Embryonic facial prominence (tissue), 1 donor: ENCODE results near the gene MZT2A.
"Not testable (repeated sequence)": the region's sequence is repeated elsewhere in the genome, so short reads cannot be mapped to it uniquely, and the experiment has no call there.

Source experiments
- DNase-seq: peaks from one replicate; pipeline ENCODE4 v3.0.0-alpha.2; 2016; ENCODE audit errors: extremely low spot score

MZT2A gene

DNA sequence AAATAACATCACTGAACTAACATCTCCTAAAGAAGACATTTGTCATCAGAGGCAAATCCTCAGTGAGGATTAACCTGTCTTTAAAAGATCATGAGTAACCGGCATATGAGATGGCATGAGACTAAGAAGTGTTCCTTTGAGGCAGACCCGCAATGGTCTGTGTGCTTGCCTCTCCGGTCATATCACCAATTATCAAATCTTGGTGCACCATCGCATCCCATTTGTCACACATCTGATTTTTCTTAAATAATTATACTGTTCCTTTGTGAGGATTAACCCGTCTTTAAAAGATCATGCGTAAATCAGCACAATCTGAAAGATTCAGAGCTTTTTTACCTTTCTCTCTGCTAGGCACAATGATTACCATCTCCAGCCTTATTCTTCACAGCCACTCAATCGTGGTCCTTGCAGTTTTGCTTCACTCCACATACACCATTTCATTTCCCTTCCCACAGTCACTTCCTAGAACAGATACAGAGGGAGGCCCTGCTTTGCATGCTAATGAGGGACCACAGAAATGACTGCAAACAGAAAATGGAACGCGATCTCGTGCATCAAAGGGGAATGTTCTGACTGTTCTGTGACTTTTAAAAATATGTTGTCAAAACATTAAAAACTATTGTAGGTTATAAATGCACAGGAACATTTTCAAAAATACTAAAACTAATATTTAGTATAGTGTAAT lies 40.8 kb downstream of the MZT2A start:
- DNase-seq = not testable (repeated sequence)

DNA sequence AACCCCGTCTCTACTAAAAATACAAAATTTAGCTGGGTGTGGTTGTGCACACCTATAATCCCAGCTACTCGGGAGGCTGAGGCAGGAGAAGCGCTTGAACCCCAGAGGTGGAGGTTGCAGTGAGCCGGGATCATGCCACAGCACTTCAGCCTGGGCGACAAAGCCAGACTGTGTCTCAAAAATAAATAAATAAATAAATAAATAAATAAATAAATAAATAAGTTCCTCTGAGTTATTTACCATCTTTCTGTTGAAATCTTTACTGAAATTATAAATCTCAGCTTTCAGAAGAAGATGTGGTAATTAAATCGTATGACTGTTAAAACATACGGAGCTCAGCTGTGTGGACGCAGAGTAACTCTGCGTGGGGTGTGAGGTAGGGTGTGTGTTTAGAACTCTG lies 44.2 kb downstream of the MZT2A start:
- DNase-seq = not testable (repeated sequence)

DNA sequence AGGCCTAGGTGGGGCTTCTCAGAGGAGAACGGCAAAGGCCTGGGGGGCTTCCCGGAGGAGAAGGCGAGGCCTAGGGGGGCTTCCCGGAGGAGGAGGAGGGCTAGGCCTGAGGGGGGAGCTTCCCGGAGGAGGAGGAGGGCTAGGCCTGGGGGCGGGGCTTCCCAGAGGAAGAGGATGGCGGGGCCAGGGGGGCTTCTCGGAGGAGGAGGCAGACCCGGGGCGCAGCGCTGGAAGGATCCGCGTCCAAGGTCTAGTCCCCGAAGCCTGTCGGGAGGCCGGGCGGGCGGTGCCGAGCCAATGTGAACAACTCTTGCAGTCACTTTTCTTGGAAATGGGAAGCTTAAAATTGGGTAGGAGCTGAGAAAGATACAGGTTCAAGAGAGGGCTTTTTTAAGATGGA lies 46.3 kb downstream of the MZT2A start:
- no peak for DNase-seq

DNA sequence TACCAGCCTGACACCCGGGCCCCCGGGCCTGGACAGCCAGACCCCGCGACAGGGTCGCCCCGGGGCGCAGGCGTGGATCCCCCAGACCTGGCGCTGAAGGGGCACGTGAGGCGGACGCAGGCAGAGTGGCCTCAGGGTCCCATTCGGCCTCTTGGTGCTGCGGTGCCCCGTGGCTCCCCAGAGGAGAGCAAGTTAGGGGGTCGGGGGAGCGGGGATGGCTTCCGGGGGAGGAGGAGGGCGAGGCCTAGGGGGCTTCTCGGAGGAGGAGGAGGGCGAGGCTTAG lies 46.7 kb downstream of the MZT2A start:
- DNase-seq = not testable (repeated sequence)

DNA sequence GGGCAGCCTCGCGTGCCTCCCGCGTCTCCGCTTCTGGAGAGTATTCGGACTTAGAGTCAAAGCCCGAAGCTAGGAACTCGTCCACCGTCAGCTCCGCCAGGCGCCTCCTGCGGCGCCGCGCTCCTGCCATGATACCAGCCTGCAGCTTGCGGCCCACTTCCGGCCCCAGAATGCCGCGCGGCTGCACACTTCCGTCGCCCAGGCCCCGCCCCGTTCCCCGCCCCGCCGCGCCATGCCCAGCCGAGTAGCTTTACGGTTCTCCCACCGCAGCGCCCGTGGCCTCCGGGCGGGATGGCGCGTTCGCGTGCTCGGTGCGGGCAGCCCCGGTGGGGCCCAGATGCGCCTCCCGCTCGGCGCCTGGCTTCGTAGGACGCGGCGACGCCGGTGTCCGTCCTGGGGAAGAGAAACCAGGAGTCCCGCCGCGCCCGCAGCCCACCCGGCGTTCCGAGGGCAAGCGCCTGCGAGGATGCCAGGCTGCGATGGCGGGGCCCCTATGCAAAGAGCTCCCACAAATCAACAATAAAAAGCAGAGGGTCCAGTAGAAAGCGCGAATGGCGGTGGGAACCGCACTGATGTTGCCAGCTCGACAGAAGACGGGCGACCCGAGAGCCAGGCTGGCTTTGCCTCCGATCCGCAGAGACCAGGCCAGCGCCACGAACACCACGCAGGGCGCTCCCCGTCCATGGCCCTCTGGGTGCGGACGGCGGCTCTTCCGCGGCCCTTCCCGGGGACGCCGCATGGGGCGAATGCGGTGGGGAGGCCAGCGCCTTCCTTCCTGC lies 47.3 kb downstream of the MZT2A start:
- DNase-seq = not testable (repeated sequence)

DNA sequence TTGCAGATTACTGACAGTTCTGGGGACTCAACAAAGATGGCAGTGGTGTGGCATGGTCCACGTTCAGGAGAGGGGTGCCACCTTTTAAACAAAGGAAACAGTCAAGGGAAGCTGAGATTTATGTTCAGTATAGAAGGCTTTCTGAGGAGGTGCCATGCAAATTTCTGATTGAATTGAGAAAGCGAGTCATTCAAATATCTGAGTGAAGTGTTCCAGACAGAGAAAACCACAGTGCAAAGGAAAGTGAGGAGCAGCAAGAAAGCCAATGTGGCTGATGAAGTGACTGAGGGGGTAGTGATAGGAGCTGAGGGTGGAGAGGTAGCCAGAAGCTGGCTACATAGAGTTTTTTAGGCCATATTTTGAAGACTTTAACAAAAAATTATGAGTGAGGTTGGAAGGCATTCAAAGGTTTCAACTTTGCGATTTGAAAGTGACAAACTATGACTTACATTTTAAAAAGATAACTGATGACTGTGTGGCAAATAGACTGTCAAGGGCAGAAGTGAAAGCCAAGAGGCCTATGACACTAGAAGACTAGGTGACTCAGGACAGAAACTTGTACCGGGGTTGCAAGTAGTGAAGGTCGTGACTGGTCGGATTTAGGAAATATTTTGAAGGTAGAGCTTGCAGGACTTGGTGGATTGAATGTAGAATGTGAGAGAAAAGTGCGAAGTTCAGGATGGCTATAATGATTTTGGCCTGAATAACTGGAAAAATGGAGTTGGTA lies 51.3 kb downstream of the MZT2A start:
- DNase-seq = not testable (repeated sequence)
